ENCODE results near the gene LHX5. TPM values are rescaled to one million over a fixed set of nuclear protein-coding genes. Genes with fewer than 3 reads are reported as not detected.

Gene LHX5
- total RNA-seq, 3 donors from 2014 or later (not counting 1 experiment from before 2014, with no cell fraction given), result not detected

DNA sequence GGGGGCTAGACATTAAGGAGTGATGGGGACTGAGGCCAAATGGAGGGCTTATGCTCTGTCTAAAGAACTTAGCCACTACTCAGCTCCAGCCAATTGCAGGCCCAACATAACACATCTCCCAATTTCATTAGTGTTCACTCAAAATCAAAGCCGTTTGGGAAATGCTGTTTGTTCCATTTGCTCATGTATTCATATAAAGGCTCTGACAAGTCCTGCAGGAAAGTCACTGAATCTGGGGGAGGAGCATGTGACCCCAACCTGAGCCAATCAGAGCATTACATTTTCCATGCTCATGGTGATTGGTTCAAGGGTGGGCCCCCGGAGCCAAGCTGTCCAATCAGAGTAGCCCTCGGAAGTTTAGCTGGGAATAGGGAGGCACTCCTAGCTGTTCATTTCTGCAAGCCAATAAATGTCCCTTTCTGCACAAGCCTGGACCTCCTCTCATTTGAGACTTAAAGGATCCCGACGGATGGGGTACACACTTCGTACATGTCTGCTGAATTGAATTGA lies 28.6 kb downstream of the LHX5 start:
- no peak for DNase-seq
- WGBS (ENCODE audit: insufficient coverage), result 92% methylated on average over 6 of the region's 6 CpGs
- Mint-ChIP-seq H3K9me3 (no peaks in the 10 kb centered on the region), H3K4me1 (no peaks in the 10 kb centered on the region), H3K4me3 (no peak overlapping the region), H3K27ac (no peak overlapping the region), H3K36me3 (no peaks in the 10 kb centered on the region), H3K27me3 (ENCODE audit: low read depth in 2 of 2) (peaks cover 5 to 11% of the 10 kb centered on the region in 2 donors)
- H3K9me3 ChIP-seq (ENCODE audit: control insufficient read depth, insufficient read depth, low read length), result no peaks in the 10 kb centered on the region
- no peak for ATAC-seq
- TF ChIP-seq CTCF (IDR thresholded peaks at IDR 0.05), result no peak
- no peak overlapping the region for H3K4me3 ChIP-seq (ENCODE audit: low read length)
- H3K36me3 ChIP-seq (ENCODE audit: control insufficient read depth, insufficient read depth, low read length), result no peaks in the 10 kb centered on the region
- no peaks in the 10 kb centered on the region for H3K27me3 ChIP-seq (ENCODE audit: control insufficient read depth, insufficient read depth, low read length)
- H3K4me1 ChIP-seq (ENCODE audit: control insufficient read depth, insufficient read depth, low read length), result no peaks in the 10 kb centered on the region
- intact Hi-C loops (cut with micrococcal nuclease), result no loop called here
- no peak overlapping the region for H3K27ac ChIP-seq (ENCODE audit: low read length)

DNA sequence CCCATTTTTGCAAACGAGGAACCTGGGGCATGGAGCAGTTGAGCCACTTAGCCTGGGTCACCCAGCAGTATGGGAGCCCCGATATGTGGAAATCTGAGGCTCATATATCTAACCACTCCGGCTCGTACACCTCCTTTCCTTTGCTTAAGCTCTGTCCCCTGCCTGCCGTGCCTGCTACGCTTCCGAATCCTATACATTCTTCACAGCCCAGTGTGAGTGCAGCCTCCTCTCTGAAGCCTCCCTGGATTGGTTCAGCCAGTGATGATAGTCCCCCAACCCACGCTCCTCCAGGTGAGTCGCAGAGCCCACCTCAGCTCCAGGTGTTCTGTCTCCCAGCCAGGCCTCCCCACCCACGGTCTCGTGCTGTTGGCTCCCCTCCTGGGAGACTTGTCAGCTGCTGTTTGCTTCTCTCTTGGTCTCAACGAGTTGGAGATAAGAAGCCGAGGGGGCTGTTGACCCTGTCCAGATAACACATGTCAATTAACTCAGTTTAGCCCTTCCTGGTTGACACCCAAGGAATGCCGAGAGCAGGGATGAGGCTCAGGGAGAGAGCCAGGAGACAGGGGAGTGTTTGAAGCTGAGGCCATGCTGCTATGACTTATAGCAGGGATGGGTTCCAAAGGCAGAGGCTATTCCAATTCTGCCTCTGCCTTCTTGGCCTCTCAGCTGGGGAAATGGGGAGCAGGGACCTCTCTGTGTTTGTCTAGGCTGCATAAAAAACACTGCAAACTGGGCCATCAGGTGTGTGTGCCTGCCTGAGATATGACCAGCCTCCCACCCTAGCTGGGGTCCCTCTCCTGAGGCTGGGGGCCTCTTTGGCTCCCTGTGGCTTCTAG lies 30.5 kb downstream of the LHX5 start:
- no peaks in the 10 kb centered on the region for H3K9me3 ChIP-seq (ENCODE audit: control insufficient read depth, insufficient read depth, low read length)
- H3K36me3 ChIP-seq (ENCODE audit: control insufficient read depth, insufficient read depth, low read length), result no peaks in the 10 kb centered on the region
- H3K27ac Mint-ChIP-seq, result no peak overlapping the region
- no peaks in the 10 kb centered on the region for H3K27me3 ChIP-seq (ENCODE audit: control insufficient read depth, insufficient read depth, low read length)
- no peaks in the 10 kb centered on the region for H3K36me3 Mint-ChIP-seq
- DNase-seq, result no peak
- 82% methylated on average over 14 of the region's 14 CpGs for WGBS (ENCODE audit: insufficient coverage)
- H3K4me1 Mint-ChIP-seq, result no peaks in the 10 kb centered on the region
- H3K27ac ChIP-seq (ENCODE audit: low read length), result no peak overlapping the region
- intact Hi-C loops (cut with micrococcal nuclease), result no loop called here
- TF ChIP-seq CTCF (IDR thresholded peaks at IDR 0.05), result no peak
- ATAC-seq, result no peak
- H3K9me3 Mint-ChIP-seq, result no peaks in the 10 kb centered on the region
- H3K4me3 Mint-ChIP-seq, result no peak overlapping the region
- H3K4me3 ChIP-seq (ENCODE audit: low read length), result no peak overlapping the region
- peaks cover 2 to 4% of the 10 kb centered on the region in 2 donors for H3K27me3 Mint-ChIP-seq (ENCODE audit: low read depth in 2 of 2)
- H3K4me1 ChIP-seq (ENCODE audit: control insufficient read depth, insufficient read depth, low read length), result no peaks in the 10 kb centered on the region

GRCh38 chr12:113440336-113440735 lies 31.3 kb downstream of the LHX5 start:
- H3K27ac Mint-ChIP-seq, result no peak overlapping the region
- 80% methylated on average over 7 of the region's 7 CpGs for WGBS (ENCODE audit: insufficient coverage)
- no peaks in the 10 kb centered on the region for H3K4me1 Mint-ChIP-seq

More at GRCh38 chr12:113440336-113440735, 31.3 kb downstream of the LHX5 start:
- Mint-ChIP-seq H3K9me3 (no peaks in the 10 kb centered on the region), H3K4me3 (no peak overlapping the region), H3K36me3 (no peaks in the 10 kb centered on the region), H3K27me3 (ENCODE audit: low read depth in 2 of 2) (no peaks in the 10 kb centered on the region)
- no peak for DNase-seq
- Histone ChIP-seq H3K36me3 (ENCODE audit: control insufficient read depth, insufficient read depth, low read length) (no peaks in the 10 kb centered on the region), H3K9me3 (ENCODE audit: control insufficient read depth, insufficient read depth, low read length) (no peaks in the 10 kb centered on the region), H3K27me3 (ENCODE audit: control insufficient read depth, insufficient read depth, low read length) (no peaks in the 10 kb centered on the region), H3K27ac (ENCODE audit: low read length) (no peak overlapping the region), H3K4me3 (ENCODE audit: low read length) (no peak overlapping the region), H3K4me1 (ENCODE audit: control insufficient read depth, insufficient read depth, low read length) (no peaks in the 10 kb centered on the region)
- no peak for ATAC-seq
- intact Hi-C loops (cut with micrococcal nuclease), result no loop called here
- no peak for TF ChIP-seq CTCF (IDR thresholded peaks at IDR 0.05)

All from natural killer cell (primary cell).